HG03135 (cell line): Measurements from ENCODE around the gene PANX3.
"Not testable (repeated sequence)": the region's sequence is repeated elsewhere in the genome, so short reads cannot be mapped to it uniquely, and the experiment has no call there.

Experiments
- ATAC-seq: cut with Tn5 transposase; IDR thresholded peaks from one replicate; pipeline ENCODE4 v1.9.1; 2021; ENCODE audit warnings: mild to moderate bottlenecking, moderate library complexity; ENCODE audit not compliant: unreplicated experiment

PANX3 gene

GRCh38 chr11:124611064-124611463, at the start of gene PANX3:
Gene PANX3 (plus strand): TSS chr11:124611428. CDS start chr11:124611557, 129 bp downstream.
- no peak for ATAC-seq

- ATAC-seq = no peak
Observed at GRCh38 chr11:124569697-124570096, 41.5 kb upstream of the PANX3 start, which contains the start of gene OR8A1. Gene OR8A1 (plus strand): TSS chr11:124569997. CDS start chr11:124570120, 123 bp downstream.

GRCh38 chr11:124570160-124570559, 41.1 kb upstream of the PANX3 start:
- no peak for ATAC-seq

GRCh38 chr11:124577716-124578427, 33.4 kb upstream of the PANX3 start:
- no peak for ATAC-seq

- no peak for ATAC-seq
Observed at GRCh38 chr11:124578761-124579160, 32.5 kb upstream of the PANX3 start.

- ATAC-seq = no peak
Observed at GRCh38 chr11:124581817-124582216, 29.4 kb upstream of the PANX3 start.

GRCh38 chr11:124582565-124582964, 28.7 kb upstream of the PANX3 start:
- no peak for ATAC-seq

GRCh38 chr11:124583781-124584180, 27.4 kb upstream of the PANX3 start:
- no peak for ATAC-seq

- ATAC-seq = no peak
Observed at GRCh38 chr11:124584681-124585372, 26.4 kb upstream of the PANX3 start.

- ATAC-seq = no peak
Observed at GRCh38 chr11:124586238-124586860, 24.9 kb upstream of the PANX3 start.

GRCh38 chr11:124591430-124591829, 19.8 kb upstream of the PANX3 start:
- ATAC-seq = no peak

- ATAC-seq = no peak
Observed at GRCh38 chr11:124592627-124593026, 18.6 kb upstream of the PANX3 start.

GRCh38 chr11:124595302-124595701, 15.9 kb upstream of the PANX3 start:
- ATAC-seq = no peak

GRCh38 chr11:124597626-124598025, 13.6 kb upstream of the PANX3 start:
- no peak for ATAC-seq

GRCh38 chr11:124600621-124601320, 10.5 kb upstream of the PANX3 start:
- ATAC-seq = no peak

- ATAC-seq = no peak
Observed at GRCh38 chr11:124602193-124602592, 9.0 kb upstream of the PANX3 start.

GRCh38 chr11:124602723-124603122, 8.5 kb upstream of the PANX3 start:
- ATAC-seq = not testable (repeated sequence)

- ATAC-seq = no peak
Observed at GRCh38 chr11:124605719-124606118, 5.5 kb upstream of the PANX3 start.

GRCh38 chr11:124608147-124608546, 3.1 kb upstream of the PANX3 start:
- ATAC-seq = no peak

GRCh38 chr11:124610295-124610694, 933 bp upstream of the PANX3 start:
- no peak for ATAC-seq

- no peak for ATAC-seq
Observed at GRCh38 chr11:124612045-124612444, 817 bp downstream of the PANX3 start.
